ENCODE results near the gene PITPNB. TPM values are rescaled to one million over a fixed set of nuclear protein-coding genes. Genes with fewer than 3 reads are reported as not detected.

PITPNB gene
- total RNA-seq, 1 experiment from 2014 or later = 70.7 TPM

DNA sequence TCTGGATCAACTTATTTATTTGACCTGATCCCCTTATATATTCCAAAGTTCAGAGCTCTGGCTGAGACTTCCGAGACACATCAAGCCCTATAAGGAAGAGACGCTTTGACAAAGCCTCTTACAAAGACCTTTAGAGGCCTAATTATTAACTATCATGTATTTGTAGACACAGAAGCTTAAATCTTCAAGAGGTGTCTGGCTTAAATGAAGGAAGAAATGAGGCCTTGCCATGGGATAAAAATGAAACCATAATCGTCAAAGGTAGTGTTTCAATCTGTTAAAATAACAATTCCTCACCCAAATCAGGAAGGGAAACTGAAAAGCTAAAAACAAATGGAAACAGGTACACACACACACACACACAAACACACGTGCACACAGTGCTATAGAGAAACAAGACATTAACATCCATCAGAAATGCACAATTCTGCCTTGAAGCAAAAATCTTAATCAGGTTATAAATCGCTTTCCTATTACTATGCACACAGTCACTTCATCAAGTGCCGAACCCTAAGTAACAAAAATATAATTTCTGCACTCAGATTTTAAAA lies 50.2 kb downstream of the PITPNB start:
- peak overlapping the region; percentile 15; the same call in 1 of the 2 replicates for H3K27ac Mint-ChIP-seq
- CTCF ChIA-PET = interaction anchor here (0.9 kb wide), 1 partner anchor 13 kb away, joined by 4 read pairs; no protein-coding TSS in a partner anchor

DNA sequence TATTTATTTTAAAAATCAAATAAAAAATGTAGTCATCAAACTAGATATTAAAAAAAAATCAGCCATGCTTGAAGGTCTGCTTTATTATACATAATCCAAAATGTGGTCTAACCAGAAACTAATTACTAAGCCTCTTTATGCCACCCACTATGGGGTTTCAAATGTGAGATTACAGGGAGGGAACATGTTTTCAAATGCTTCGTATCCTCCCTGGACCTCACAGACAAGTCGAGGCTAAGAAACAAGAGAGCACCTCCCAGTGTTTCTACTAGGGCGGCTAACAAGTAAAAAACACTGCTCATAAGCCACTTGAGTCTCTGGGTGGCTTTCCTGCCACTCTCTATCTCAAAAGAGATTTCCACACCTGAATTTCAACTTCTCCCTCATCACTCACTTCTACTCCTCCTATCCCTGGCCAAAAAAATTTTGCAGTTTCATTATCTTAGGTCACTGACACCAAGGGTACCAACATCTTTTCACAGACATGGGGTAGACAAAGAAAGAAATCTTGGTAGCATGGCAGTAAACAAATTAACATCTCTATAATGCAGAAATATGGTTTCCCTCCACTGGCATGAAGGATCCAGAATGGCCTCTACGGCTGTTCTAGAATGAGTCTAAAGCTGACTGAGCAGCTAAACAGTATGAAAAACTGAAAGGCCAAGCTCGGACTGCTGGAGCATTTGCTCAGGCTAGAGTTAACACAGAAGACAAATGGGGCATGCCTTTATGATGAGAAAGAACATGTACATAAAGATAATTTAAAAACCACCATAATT lies 50.9 kb downstream of the PITPNB start:
- Mint-ChIP-seq H3K36me3 (peaks cover 16% of the 10 kb centered on the region), H3K27me3 (ENCODE audit: low read depth) (no peaks in the 10 kb centered on the region), H3K27ac (peak overlapping the region; percentile 72), H3K4me1 (peaks cover 30% of the 10 kb centered on the region), H3K4me3 (no peak overlapping the region), H3K9me3 (no peaks in the 10 kb centered on the region)
- POLR2A ChIA-PET = interaction anchor here (0.6 kb wide), 1 partner anchor 39 kb away, joined by 7 read pairs; no protein-coding TSS in a partner anchor
- ATAC-seq (no peak), DNase-seq (ENCODE audit: low spot score) (no peak)
- CTCF ChIA-PET = interaction anchor here (0.7 to 0.9 kb wide), 3 partner anchors 11 to 339 kb away, joined by 3 to 4 read pairs (median 3); no protein-coding TSS in a partner anchor
- TF ChIP-seq, protein P1, sequence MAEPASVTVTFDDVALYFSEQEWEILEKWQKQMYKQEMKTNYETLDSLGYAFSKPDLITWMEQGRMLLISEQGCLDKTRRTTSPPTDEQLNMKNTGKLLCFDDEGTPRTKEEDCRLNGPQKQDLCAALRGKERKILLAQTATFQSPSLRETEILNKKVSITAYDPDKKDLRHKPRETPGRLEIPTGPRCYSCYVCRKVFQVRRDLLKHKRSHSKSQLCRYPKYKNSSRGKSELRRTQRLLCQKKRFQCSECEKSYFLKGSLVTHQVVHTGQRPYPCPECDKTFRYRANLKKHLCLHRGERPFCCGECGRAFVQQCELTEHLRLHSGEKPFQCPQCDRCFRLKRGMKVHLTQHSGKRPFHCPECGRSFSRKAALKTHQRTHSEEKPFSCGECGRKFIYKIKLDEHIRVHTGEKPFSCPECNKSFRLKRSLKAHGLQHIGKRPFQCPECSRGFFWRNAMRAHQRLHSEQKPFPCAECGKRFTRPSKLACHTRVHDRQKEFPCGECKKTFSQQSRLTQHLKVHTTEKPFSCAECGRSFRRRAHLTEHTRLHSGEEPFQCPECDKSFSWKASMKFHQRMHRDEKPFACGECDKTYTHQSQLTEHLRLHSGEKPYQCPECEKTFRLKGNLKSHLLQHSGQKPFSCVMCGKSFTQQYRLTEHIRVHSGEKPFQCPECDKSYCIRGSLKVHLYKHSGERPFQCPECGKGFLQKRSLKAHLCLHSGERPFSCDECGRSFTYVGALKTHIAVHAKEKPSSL (CRISPR knock-in tag; conservative IDR thresholded peaks at IDR 0.05) = no peak
- TF ChIP-seq SMAD4 (CRISPR knock-in tag; IDR thresholded peaks at IDR 0.05) (no peak), AFF4 (CRISPR knock-in tag; IDR thresholded peaks at IDR 0.05; ENCODE audit: borderline replicate concordance) (no peak)
- TF ChIP-seq, protein P2, sequence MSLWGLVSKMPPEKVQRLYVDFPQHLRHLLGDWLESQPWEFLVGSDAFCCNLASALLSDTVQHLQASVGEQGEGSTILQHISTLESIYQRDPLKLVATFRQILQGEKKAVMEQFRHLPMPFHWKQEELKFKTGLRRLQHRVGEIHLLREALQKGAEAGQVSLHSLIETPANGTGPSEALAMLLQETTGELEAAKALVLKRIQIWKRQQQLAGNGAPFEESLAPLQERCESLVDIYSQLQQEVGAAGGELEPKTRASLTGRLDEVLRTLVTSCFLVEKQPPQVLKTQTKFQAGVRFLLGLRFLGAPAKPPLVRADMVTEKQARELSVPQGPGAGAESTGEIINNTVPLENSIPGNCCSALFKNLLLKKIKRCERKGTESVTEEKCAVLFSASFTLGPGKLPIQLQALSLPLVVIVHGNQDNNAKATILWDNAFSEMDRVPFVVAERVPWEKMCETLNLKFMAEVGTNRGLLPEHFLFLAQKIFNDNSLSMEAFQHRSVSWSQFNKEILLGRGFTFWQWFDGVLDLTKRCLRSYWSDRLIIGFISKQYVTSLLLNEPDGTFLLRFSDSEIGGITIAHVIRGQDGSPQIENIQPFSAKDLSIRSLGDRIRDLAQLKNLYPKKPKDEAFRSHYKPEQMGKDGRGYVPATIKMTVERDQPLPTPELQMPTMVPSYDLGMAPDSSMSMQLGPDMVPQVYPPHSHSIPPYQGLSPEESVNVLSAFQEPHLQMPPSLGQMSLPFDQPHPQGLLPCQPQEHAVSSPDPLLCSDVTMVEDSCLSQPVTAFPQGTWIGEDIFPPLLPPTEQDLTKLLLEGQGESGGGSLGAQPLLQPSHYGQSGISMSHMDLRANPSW (CRISPR knock-in tag; conservative IDR thresholded peaks at IDR 0.05; ENCODE audit: low read depth) = no peak
- TF ChIP-seq, protein P3, sequence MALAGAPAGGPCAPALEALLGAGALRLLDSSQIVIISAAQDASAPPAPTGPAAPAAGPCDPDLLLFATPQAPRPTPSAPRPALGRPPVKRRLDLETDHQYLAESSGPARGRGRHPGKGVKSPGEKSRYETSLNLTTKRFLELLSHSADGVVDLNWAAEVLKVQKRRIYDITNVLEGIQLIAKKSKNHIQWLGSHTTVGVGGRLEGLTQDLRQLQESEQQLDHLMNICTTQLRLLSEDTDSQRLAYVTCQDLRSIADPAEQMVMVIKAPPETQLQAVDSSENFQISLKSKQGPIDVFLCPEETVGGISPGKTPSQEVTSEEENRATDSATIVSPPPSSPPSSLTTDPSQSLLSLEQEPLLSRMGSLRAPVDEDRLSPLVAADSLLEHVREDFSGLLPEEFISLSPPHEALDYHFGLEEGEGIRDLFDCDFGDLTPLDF (CRISPR knock-in tag; IDR thresholded peaks at IDR 0.05) = no peak

More for the DNA sequence above, 50.2 kb downstream of the PITPNB start:
- Mint-ChIP-seq H3K9me3 (no peaks in the 10 kb centered on the region), H3K4me1 (peaks cover 30% of the 10 kb centered on the region), H3K4me3 (no peak overlapping the region), H3K27me3 (ENCODE audit: low read depth) (no peaks in the 10 kb centered on the region), H3K36me3 (peaks cover 21% of the 10 kb centered on the region)
- DNase-seq (ENCODE audit: low spot score) (no peak), ATAC-seq (no peak)
- POLR2A ChIA-PET = interaction anchor here (0.6 kb wide), 1 partner anchor 40 kb away, joined by 7 read pairs; no protein-coding TSS in a partner anchor
- TF ChIP-seq FOXK1 (CRISPR knock-in tag; IDR thresholded peaks at IDR 0.05) = no peak
- TF ChIP-seq ESRRA (CRISPR knock-in tag; IDR thresholded peaks at IDR 0.05; ENCODE audit: borderline replicate concordance) = no peak
- no peak for TF ChIP-seq NR3C1 (CRISPR knock-in tag; conservative IDR thresholded peaks at IDR 0.05; ENCODE audit: low read depth)
- no peak for TF ChIP-seq ZNF317 (CRISPR knock-in tag; IDR thresholded peaks at IDR 0.05; ENCODE audit: borderline replicate concordance, low read depth)
- TF ChIP-seq, protein P4, sequence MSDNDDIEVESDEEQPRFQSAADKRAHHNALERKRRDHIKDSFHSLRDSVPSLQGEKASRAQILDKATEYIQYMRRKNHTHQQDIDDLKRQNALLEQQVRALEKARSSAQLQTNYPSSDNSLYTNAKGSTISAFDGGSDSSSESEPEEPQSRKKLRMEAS (CRISPR knock-in tag; IDR thresholded peaks at IDR 0.05) = no peak
- TF ChIP-seq GRHL2 (CRISPR knock-in tag; IDR thresholded peaks at IDR 0.05; ENCODE audit: insufficient replicate concordance, severe bottlenecking) = no peak
- no peak for TF ChIP-seq FOXJ3 (CRISPR knock-in tag; IDR thresholded peaks at IDR 0.05; ENCODE audit: borderline replicate concordance)
- no peak for TF ChIP-seq AFF4 (CRISPR knock-in tag; IDR thresholded peaks at IDR 0.05; ENCODE audit: borderline replicate concordance)
- no peak for TF ChIP-seq MYBL2 (CRISPR knock-in tag; IDR thresholded peaks at IDR 0.05)
- no peak for TF ChIP-seq USF1 (CRISPR knock-in tag; IDR thresholded peaks at IDR 0.05)
- TF ChIP-seq ZBTB21 (CRISPR knock-in tag; IDR thresholded peaks at IDR 0.05; ENCODE audit: borderline replicate concordance) = no peak
- TF ChIP-seq IRF2 (CRISPR knock-in tag; IDR thresholded peaks at IDR 0.05; ENCODE audit: borderline replicate concordance, low read depth) = no peak

Data from WTC11 (cell line).